Smooth muscle cell of the umbilical artery (primary cell): Measurements from ENCODE around the gene COA8. TPM values are rescaled to one million over a fixed set of nuclear protein-coding genes. Genes with fewer than 3 reads are reported as not detected.

Experiments
- total RNA-seq: library from RNA; depleted of rRNA; stranded (reverse); fragments of >200 nt; gene quantifications from 2 replicates; pipeline ENCODE4 v1.2.3, GENCODE V29; 2014

COA8 gene
- total RNA-seq: 15.1 and 19.6 TPM in 2 replicates

GRCh38 chr14:103562429-103563225 is at the start of gene COA8, which contains the start of gene BAG5:
Gene COA8, plus strand, starts transcription at chr14:103562960. Its CDS starts 42 bp downstream, at chr14:103563002.
Gene BAG5, minus strand, starts transcription at chr14:103562657. Its CDS starts 1,493 bp downstream, at chr14:103561164.

GRCh38 chr14:103522649-103523574 is 39.8 kb upstream of the COA8 start, which contains the start of gene CKB:
Gene CKB, minus strand, starts transcription at chr14:103522830. Its CDS starts 337 bp downstream, at chr14:103522493.

GRCh38 chr14:103528587-103529382 is 34.0 kb upstream of the COA8 start, which contains the start of gene TRMT61A:
Gene TRMT61A, plus strand, starts transcription at chr14:103529196. Its CDS starts 783 bp downstream, at chr14:103529979.

GRCh38 chr14:103628684-103629502 is 66.1 kb downstream of the COA8 start, which contains the start of gene KLC1:
Gene KLC1, plus strand, starts transcription at chr14:103629211. Its CDS starts 25,354 bp downstream, at chr14:103654565.

Other genes starting within 250 kb of the COA8 start
- 181 and 244 TPM in 2 replicates for gene EIF5, start 228.7 kb upstream of the COA8 start, total RNA-seq
- gene MARK3, start 177.5 kb upstream of the COA8 start, total RNA-seq: 80.8 and 97.5 TPM in 2 replicates
- gene CKB, start 40.1 kb upstream of the COA8 start, total RNA-seq: 5.6 and 10.4 TPM in 2 replicates
- gene TRMT61A, start 33.8 kb upstream of the COA8 start, total RNA-seq: 7.1 and 10.7 TPM in 2 replicates
- 27.6 and 32.1 TPM in 2 replicates for gene BAG5, start 303 bp upstream of the COA8 start, total RNA-seq
- 193 and 283 TPM in 2 replicates for gene KLC1, start 66.3 kb downstream of the COA8 start, total RNA-seq
- 3.3 and 11.4 TPM in 2 replicates for gene XRCC3, start 152.5 kb downstream of the COA8 start, total RNA-seq
- 47.5 and 52.3 TPM in 2 replicates for gene ZFYVE21, start 152.8 kb downstream of the COA8 start, total RNA-seq